LNCAP (cell line): ENCODE data around the gene GEMIN8.

Experiments
- CTCF ChIP-seq: fragments of 450-650 bp; IDR thresholded peaks from 2 replicates; pipeline ENCODE4 v1.5.1; 2017; ENCODE audit warnings: mild to moderate bottlenecking

GEMIN8 gene

GRCh38 chrX:13994536-13995080 is 35.1 kb downstream of the GEMIN8 start:
- TF ChIP-seq CTCF: no peak

GRCh38 chrX:13994104-13994503 is 35.6 kb downstream of the GEMIN8 start:
- TF ChIP-seq CTCF: no peak

- no peak for TF ChIP-seq CTCF
Measured at GRCh38 chrX:13990126-13990800, 39.4 kb downstream of the GEMIN8 start.

GRCh38 chrX:13985697-13986435 is 43.8 kb downstream of the GEMIN8 start:
- TF ChIP-seq CTCF: no peak

GRCh38 chrX:13983734-13984133 is 46.0 kb downstream of the GEMIN8 start:
- TF ChIP-seq CTCF: no peak

- TF ChIP-seq CTCF: no peak
Measured at GRCh38 chrX:13968198-13968597, 61.5 kb downstream of the GEMIN8 start.

- no peak for TF ChIP-seq CTCF
Measured at GRCh38 chrX:13967636-13968035, 62.1 kb downstream of the GEMIN8 start.
